NCI-H2081 treated with DMSO at 0.1 percent for 48 hours (cell line): ENCODE results near the gene CDK5.

ENCODE experiments used
- DNase-seq: peaks from one replicate; lab custom pipeline; 2025; lab: John Stamatoyannopoulos, UW

The CDK5 gene

DNA sequence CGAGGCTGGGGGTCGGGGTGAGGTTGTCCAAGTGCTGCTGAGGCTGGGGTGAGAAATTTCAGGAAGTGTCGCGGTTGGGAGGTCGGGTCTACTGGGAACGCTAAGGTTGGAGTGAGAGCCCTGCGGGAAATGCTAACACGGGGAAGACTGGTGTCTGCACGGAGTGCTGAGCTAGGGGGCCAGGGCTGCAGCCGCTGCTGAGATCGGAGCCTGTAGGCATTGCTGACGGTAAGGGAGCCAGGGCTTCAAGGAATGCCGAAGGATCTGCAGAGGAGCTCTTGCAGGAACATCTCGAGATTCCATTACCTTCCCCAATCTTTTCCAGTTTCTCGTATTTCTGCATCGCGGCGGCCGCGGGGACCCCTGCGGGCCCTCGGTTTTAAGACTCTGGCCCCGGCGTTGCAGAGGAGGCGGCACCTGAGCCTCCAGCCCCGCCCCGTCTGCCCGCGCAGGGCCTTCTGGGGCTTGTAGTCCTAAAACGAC, at the start of gene CDK5:
Gene CDK5 (minus strand): TSS at position 392 of the 483 bp plus-strand sequence. CDS start 49 bp downstream, at position 343.
- DNase-seq: no peak

DNA sequence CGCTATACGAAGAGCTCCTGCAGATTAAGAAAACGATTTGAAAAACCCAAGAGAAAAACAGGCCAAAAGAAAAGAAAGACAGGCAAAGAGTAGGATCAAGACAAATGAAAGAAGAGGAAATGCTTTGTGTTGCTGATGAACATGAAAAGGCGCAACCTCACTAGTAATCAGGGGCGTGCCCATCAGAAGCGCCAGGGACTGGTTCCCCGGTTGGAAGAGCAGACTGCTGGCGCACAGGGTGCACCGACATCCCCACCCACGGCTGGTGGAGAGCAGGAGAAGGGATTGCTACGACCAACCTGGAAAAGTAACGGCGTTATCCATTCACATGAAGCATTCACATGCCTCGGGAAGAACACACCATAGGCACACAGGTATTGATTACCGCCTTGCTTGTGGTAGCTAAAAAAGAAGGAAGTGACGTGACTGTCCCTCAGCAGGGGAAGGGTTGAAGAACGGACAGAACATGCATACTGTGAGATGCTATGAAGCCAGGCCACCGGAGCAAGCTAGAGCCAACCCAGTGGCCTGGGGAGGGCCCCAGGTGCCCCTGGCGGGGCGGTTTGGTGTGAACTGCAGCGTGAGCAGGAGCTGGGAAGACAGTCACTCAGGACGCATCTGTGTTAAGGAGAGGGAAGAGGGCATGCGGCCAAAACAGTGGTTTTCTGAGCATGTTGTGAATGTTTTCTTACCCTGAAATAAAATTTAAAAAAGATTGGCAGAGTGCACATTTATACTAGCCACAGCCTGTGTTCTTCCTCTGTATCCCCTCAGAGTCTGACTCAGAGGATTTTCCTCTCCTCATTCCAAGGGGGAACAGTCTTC, 46.9 kb upstream of the CDK5 start:
- no peak for DNase-seq

DNA sequence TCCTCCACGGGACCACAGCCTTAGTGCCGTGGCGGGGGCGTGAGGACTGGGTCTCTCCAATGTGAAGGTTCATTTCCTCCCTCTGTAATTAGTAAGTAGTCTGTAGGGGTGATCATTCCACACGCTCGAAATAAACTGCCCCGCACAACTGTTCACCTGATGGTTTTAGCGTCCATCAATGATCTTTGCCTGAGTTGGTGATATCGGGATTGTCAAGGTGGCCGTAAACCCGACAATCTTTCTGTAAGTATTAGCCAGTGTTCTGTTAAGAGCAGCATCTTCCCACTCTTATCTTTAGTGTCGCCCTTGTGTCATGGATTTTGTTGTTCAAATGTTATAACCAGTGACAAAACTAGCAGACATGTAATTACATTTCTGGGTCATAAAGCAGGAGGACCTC, 46.3 kb upstream of the CDK5 start:
- no peak for DNase-seq

DNA sequence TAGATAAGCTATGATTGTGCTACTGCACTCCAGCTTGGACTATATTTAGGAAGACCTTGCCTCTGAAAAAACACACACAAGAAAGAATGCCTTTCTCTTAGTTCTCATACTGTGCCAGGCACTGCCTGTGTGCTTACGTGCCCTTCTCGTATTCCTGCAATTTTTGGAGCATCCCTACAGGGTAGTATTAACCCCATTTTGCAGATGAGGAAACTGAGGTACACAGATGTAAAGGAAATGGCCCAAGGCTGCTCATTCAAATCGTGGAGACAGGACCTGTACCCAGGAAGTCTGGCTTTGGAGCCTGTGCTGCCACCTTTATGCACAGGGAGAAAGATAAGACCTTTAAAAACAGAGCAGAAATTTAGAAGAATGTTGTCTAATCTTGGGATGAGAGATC, 45.3 kb upstream of the CDK5 start:
- no peak for DNase-seq

DNA sequence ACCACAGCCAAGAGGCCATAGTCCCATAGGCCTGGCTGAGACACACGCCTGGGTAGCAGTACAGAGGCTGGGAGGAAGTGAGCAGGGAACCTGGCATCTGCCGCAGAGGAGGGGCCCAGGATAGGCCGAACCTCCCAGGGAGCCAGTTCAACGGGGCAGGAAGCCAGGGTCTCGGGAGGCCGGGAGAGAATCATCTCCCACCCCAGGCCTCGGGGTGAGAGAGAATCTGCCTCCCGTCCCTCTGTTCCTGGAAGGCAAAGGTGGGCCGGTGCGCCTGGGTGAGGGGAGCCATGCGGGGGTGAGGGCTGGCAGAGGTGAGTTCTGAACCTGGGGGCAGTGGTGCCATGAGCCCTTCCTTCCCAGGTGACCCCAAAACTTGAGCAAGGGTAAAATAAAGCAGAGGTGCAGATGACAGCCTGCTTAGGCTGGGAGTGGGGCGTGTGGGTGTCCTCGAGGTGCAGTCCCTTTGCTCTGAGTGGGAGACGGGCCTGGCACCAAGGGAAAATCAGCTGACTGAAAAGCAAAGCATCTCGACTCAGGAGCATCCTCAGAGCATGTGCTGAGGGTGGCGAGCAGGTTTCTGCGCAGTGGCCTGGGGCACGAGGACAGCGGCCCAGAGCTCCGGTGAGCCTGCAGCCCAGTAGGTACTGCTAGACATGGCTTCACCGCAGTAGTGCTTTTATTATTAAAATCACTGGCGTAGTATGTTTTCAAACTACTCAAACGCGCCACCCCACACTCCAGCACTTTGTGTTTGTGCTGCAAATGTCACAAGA, 44.1 kb upstream of the CDK5 start:
- no peak for DNase-seq

DNA sequence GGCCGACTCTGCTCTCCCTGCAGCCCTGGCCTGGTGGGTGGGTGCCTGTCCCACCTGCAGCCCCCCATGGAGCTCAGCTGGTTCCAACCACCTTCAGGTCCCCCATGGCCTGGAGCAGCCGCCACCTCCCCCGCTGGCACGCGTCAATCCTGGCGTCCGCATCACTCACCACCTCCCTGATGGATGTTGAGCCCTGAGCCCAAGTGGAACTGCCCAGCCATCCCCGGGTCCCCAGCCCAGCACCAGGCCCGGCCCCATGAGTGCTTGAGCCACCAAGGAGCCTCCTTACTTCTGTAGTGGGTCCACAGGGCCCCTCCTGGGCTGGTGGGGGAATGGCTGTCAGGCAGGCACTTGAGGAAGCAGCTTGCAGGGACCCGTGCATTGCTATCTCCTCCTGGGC, 43.2 kb upstream of the CDK5 start:
- DNase-seq: no peak

DNA sequence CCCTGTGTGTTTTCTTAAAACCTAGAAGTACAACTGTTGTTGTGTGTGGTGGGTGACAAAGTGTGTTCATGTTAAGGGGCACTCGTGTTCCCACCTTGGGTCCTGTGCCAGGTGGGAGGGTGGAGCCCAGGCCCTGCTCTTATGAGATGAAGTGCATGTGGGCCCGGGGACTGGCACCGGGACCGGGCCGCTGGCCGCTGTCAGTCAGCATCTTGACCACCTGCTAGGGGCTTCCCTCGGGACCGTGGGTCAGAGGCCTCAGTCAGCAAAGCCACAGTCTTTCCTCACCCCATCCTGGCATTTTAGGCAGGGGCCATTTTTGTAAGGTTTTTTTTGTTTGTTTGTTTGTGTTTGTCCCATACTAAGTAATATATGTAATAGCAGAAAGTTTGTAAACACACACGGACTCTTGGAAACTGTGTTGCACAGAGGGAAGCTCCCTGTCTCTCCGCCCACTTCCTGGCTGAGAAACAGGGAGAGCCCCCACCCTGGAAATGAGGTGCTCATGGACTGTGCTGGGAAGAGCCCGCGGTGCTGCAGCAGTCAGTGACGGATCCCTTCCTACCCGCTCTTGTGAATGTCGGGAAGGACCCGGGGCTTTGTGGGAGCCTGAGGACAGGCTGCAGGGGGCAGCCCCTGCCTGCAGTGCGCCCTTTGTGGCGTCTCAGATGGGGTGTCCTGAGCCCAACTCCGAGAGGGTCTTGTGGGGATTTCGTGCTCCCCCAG, 42.0 kb upstream of the CDK5 start:
- DNase-seq: no peak

DNA sequence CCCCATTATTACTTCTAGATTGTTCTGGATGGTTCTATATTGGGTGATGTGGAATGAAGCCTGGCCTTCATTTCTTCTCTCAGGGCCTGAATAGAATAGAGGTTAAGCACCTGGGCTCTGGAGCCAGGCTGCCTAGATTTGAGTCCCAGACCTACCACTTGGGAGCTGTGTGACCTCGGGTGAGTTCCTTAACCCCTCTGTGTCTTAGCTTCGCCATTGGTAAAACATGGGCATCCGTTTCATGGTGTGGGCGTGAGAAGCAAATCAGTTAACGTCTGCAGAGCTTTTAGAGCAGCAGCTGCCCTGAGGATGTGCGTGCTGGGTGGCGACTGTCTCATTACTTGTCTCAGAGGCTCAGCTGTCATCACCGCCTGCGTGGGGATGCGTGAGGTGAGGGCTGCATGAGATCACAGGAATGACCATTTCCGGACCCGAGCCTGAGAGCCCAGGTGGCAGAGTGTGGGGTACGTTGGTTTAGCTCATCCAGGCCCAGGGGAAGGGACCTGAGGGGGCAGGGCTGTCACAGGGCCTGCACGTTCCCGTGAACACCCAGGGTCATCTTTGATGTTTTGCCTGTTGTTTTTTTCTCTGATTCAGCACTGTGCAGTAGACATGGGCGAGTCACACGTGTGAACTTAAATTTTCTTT, 38.3 kb upstream of the CDK5 start:
- no peak for DNase-seq

DNA sequence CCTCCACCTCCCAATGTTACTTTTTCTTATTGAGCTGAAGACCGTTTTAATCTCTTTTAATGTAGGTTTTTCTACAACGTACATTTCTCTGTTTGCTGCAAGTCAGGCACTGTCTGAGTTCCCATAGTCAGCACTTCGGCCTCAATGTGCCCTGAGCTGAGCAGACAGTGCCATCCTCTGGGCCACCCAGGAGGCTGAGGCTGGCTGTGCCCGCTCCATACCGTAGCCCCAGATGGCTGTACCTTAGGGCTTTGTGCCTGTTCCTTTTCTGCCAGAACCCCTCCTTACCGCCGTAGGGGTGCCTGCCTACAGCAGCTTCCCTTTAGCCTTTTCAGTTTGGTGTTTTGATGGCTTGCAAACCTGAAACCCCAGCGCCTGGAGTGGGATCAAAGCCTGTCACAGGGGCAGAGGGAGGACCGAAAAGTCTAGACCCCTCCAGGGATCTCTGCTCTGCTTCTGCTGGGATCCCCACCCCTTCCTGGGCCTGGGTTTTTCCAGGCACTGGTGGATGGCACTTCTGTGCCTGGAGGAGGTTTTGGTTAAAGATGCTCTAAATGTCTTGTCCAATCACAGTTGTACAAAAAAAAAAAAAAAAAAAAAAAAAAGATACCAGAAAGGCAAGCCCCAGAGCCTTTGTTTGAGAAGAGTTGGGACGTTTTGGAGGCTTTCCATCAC, 37.6 kb upstream of the CDK5 start:
- no peak for DNase-seq

DNA sequence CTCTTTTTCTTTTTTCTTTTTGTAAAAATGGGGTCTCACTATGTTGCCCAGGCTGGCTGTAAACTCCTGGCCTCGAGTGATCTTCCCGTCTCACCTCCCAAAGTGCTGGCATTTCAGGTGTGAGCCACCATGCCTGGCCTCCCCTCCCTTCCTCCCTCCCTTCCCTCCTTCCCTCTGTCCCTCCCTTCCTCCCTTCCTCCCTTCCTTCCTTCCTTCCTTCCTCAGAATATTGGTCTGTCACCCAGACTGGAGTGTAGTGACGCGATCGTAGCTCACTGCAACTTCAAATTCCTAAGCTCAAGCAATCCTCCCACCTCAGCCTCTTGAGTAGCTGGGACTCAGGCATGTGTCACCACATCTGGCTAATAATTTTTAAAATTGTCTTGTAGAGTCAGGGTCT, 37.0 kb upstream of the CDK5 start:
- no peak for DNase-seq

DNA sequence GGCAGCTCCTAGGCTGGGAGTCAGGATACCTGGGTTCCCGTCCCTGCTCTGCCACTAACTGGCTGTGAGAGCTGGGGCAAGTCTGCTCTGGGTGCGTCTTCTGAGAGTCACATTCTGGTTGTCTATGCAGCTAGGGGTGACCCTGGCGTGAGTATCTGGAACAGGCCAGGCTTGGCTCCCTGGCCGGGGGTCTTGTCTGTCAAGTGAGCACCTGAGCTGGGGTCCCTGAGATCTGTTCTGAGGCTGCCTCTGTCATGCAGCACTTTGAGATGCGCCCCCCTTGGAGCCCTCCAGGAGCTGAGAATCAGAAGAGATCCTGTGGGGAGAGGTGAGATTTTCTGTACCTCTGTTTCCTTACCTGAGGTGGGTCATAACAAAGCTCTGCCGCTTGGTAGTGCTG, 36.1 kb upstream of the CDK5 start:
- DNase-seq: no peak

DNA sequence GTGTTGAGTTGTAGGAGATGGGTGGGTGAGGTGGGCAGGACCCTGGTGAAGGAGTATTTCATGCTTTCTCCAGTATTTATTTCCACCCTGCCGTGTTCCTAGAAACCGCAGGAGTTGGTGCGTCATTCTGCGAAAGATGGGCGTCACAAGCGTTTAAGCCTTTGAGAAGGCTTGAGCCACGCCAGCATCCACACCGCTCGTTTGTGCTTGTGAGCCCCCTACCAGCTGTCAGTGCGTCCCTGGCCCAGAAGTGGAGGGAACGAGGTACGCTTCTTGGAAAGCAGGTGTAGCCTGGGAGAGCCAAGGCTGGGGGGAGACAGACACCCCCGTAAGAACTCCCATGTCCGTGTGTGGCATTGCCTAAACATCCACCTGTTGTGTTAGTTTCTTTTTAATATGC, 34.3 kb upstream of the CDK5 start:
- no peak for DNase-seq

DNA sequence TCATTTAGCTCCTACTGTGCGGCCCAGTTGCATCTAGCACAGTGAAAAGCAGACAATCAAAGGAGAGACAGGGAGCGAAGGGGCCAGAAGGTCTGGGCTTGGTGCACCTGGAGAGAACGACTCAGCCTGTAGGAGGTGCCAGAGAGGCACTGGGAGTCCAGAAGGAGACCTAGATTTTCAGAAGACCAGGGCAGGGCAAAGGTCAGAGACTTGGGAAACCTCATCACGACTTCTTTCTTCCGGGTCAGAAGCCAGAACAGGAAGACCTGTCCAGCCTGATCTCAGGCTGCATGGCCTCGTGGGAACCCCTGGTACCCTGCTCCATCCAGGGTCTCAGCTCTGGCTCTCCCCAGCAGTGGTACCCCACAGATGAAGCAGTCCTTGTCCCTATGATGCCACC, 33.7 kb upstream of the CDK5 start:
- DNase-seq: no peak

DNA sequence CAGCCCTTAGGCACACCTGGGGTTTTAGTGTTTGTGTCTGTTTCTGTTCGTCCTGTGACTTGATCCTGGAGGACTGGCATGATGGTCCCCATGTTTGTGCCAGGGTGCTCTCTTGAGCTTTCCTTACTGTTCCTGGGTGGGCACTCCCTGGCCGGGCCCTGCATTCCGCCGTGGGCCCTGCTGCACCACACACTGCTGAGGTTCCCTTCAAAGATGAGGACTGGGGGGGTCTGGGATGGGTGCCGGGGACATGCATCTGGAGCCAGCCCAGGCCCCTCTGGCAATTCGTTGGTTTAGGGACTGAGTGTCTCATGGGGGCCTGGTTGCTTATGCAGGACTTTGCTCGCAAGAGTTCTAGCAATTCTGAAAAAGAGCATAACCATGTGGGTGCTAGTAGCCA, 33.3 kb upstream of the CDK5 start:
- no peak for DNase-seq

DNA sequence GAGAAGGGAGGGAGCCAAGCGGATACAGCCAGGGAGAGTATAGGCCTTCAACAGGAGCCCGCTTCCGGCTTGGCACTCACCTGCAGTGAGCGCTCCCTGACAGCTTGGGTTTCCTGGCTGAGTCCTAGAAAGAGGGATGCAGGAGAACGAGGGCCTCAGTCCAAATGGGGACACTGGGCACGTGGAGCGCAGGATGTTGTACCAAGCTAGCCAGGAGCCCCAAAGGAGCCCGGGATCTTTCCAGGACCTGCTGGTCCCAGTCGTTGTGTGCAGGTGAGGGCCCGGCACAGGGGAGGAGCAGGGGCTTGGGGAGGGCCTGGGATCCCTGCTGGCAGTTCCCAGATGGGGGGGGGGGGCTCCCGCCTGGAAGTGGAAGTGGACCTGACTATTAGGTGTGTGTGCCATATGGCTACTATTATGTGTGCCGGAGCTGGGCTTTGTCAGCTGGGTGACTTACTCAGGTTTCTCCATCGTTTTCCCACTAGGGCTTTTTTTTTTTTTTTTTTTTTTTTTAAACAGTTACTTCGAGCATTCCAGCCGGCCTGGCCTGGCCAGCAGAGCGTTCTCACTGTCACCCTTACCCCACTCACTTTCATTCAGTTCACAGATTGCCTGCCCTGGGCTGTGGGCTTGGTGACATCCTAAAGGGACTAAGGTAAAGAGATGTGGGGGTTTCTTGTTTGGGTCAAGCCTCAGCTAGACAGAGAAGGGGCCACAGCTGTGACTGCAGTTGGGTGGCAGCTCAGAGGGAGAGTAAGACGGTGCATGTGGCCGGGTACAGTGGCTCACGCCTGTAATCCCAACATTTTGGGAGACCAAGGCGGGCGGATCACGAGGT, 32.4 kb upstream of the CDK5 start:
- DNase-seq: no peak

DNA sequence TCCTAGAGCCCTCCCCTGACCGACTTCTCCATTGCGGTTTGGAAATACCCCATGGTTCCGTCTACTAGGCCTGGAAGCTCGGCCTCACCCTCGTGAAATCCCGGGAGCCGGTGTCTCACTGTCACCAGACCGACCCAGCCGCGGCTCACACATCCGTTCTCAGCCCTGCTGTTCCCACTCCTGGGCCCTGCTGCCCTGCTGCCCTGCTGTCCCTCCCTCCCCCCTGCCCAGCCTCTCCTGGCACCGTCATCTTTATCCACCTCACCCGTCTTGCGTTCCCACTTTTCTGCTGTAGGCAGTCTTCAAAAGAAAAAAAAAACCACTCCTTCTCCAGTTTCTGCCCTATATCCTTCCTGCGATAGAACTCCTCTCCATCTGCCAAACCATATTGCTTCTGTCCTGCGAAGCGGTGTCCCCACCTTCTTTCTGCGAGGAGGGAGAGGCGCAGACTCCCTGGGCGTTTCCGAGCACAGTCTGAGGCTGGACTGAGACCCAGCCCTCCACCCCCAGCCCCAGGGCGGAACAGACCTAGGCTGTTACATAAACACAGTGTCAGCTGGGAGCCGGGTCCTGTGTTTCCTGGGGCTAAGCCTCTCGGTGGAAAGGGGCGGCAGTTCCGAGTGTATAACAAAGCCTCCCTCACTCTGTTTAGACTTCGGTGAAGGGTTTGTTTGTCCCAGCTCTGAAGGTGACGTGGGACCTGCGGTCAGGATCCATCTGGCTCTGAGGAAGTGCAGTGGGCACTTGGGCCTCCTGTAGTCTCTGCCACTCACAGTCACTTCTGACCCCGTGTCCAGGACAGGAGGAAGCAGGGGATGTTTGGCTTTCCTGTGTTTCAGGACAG, 31.4 kb upstream of the CDK5 start:
- DNase-seq: no peak

DNA sequence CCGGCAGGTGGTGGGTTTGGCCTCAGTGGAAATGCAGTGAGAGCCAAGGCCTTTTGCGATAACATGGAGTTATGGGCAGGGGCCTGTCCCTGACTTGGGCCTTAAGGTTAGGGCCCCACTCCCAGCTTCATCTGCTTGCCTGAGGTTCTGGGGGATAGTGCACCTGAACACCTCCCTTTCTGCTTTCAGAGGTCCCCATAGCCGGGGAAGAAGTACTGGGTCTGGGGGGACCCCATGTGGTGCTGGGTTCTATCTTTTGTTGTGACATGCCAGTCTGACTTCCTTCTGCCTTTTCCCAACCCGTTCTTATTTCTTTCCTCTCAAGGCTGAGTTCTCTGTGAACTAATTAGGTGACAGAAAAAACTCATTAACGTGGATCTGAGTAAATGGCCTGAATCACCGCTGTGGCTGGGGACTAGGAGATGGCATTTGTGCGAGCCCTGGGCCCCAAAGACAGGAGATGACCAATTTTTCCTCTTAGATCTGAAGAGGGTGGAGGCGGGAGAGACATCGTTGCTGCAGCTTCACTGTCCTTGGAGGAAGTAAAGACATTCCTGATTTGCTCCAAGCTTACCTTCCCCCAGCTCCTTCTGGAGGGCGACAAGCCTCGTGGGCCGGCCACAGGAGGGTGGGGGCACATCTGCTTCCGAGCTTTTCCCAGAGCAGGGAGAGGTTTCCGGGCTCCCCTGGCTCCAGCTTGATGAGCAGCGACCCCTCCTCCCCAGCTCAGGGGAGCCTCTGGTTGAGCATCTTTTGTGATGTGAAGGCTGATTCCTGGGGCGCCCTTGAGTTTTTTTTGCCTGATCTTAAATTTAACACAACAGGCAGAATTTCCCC, 30.5 kb upstream of the CDK5 start:
- no peak for DNase-seq

DNA sequence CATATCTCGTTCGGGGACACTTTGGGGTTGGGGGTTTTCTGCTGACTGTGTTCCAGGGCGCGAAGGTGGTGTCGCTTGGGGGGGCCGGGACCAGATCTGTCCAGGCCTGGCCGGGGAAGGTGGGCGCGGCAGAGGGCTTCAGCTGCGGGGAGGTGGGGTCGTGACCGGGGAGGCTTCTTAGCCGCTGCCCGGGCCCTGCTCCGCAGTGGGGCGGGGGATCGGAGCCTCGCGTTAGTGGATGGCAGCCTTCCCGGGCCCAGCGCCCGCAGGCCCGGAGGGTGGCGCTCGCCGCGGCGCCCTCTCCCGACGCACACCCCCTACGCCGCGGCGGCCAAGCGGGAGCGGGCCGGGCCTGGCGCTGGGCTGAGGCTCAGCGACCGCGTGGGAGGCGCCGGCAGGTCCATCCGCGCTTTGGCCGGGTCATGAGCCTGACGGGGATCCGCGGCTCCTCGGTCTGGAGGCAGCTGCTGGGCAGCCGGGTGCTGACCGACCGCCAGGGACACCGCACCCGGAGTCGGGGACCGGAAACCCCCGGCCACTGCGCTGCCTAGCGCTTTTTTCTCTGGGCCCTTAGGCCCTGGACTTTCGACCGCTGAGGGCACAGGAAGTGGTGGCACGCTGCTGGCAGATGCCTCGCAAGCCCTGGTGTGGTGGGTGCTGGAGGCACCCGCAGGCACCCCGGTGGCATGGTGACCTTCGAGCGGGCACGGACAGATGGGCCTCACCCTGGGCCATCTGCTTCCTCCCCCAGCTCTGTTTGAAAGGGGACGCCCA, 29.7 kb upstream of the CDK5 start:
- DNase-seq: no peak
